Effector memory CD8-positive, alpha-beta T cell (primary cell): Measurements from ENCODE around the gene GHRHR.

Experiments used
- ATAC-seq: fragments of 150-1000 bp; cut with Tn5 transposase; replicated peaks from 2 replicates; pipeline ENCODE4 v1.10.0; 2021; ENCODE audit warnings: mild to moderate bottlenecking, moderate library complexity
- DNase-seq, 3 experiments: peaks; one replicate each; pipeline ENCODE4 v3.0.0; 2021
- H3K27ac Mint-ChIP-seq, 2 donors: one replicate each; pipeline ENCODE4 v1.8.0; 2022; ENCODE audit warnings: mild to moderate bottlenecking in 2 of 2, mixed read lengths in 2 of 2, moderate library complexity in 2 of 2
- H3K27me3 Mint-ChIP-seq, 2 donors: one replicate each; pipeline ENCODE4 v1.8.0; 2022; ENCODE audit warnings: mixed read lengths in 2 of 2
- H3K36me3 Mint-ChIP-seq: one replicate; pipeline ENCODE4 v1.8.0; 2022; ENCODE audit warnings: mild to moderate bottlenecking, moderate library complexity, mixed read lengths; ENCODE audit not compliant: insufficient read depth
- H3K4me1 Mint-ChIP-seq, 2 donors: one replicate each; pipeline ENCODE4 v1.8.0; 2022; ENCODE audit warnings: low read depth in 2 of 2, mixed read lengths in 2 of 2
- H3K4me3 Mint-ChIP-seq, 2 donors: one replicate each; pipeline ENCODE4 v1.8.0; 2022; ENCODE audit warnings: mild to moderate bottlenecking in 2 of 2, mixed read lengths in 2 of 2, moderate library complexity in 2 of 2
- H3K9me3 Mint-ChIP-seq, 2 donors: one replicate each; pipeline ENCODE4 v1.8.0; 2022; ENCODE audit warnings: mixed read lengths in 2 of 2

The GHRHR gene

GRCh38 chr7:30965372-30965771 lies 1.6 kb downstream of the GHRHR start:
- Mint-ChIP-seq H3K9me3 (no peaks in the 10 kb centered on the region), H3K4me3 (no peak overlapping the region), H3K4me1 (no peaks in the 10 kb centered on the region), H3K36me3 (no peaks in the 10 kb centered on the region), H3K27me3 (peaks cover 24 to 34% of the 10 kb centered on the region in 2 donors), H3K27ac (no peak overlapping the region)
- ATAC-seq (no peak), DNase-seq (no peak)

DNA sequence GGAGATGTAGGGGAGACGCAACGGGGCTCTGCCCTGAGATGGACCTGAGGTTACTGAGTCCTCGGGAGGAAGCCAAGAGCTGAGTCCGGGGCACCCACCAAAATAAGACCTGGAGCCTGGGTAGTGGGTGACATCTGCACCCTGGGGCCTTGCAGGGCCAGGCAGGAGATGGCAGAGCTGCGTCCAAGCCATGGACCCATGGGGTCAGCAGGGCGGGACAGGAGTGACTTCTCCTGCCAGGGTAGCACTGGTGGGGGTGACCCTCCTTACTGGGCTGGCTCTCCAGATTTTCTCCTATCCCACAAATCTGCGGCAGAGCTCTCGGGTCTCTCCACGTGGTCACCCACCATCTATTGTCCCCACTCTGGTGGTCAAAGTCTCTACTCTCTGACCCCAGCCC lies 2.1 kb downstream of the GHRHR start:
- no peaks in the 10 kb centered on the region for H3K4me1 Mint-ChIP-seq
- H3K27me3 Mint-ChIP-seq, result peaks cover 24 to 37% of the 10 kb centered on the region in 2 donors
- H3K27ac Mint-ChIP-seq, result no peak overlapping the region
- no peaks in the 10 kb centered on the region for H3K36me3 Mint-ChIP-seq
- ATAC-seq, result no peak
- no peak overlapping the region for H3K4me3 Mint-ChIP-seq
- no peaks in the 10 kb centered on the region for H3K9me3 Mint-ChIP-seq
- DNase-seq, result no peak

GRCh38 chr7:30968294-30968693 lies 4.5 kb downstream of the GHRHR start:
- H3K27me3 Mint-ChIP-seq, result peaks cover 38 to 50% of the 10 kb centered on the region in 2 donors
- no peak overlapping the region for H3K4me3 Mint-ChIP-seq
- H3K36me3 Mint-ChIP-seq, result no peaks in the 10 kb centered on the region
- H3K4me1 Mint-ChIP-seq, result no peaks in the 10 kb centered on the region
- DNase-seq (no peak), ATAC-seq (no peak)
- H3K9me3 Mint-ChIP-seq, result no peaks in the 10 kb centered on the region
- H3K27ac Mint-ChIP-seq, result no peak overlapping the region

- no peak overlapping the region for H3K4me3 Mint-ChIP-seq
- no peak overlapping the region for H3K27ac Mint-ChIP-seq
- DNase-seq (no peak), ATAC-seq (no peak)
- no peaks in the 10 kb centered on the region for H3K4me1 Mint-ChIP-seq
- no peaks in the 10 kb centered on the region for H3K9me3 Mint-ChIP-seq
- H3K27me3 Mint-ChIP-seq, result peaks cover 38 to 47% of the 10 kb centered on the region in 2 donors
- no peaks in the 10 kb centered on the region for H3K36me3 Mint-ChIP-seq
Measured at GRCh38 chr7:30968747-30969603, 5.2 kb downstream of the GHRHR start.

DNA sequence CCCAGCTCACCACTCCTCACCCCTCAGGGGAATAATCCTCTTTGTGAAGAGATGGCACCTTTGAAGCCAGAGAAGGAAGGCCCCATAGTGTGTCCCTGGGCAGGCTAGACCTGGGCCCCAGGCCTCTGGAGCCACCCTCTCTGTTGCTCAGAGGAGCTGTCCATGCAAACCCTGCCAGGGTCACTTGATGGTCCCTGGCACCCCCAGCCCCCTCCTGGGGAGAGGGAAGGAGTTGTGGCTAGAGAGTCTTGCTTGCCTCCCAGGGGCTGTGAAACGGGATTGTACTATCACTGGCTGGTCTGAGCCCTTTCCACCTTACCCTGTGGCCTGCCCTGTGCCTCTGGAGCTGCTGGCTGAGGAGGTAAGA lies 5.8 kb downstream of the GHRHR start:
- ATAC-seq, result no peak
- H3K4me3 Mint-ChIP-seq, result no peak overlapping the region
- no peaks in the 10 kb centered on the region for H3K36me3 Mint-ChIP-seq
- H3K27me3 Mint-ChIP-seq, result peaks cover 38 to 47% of the 10 kb centered on the region in 2 donors
- no peaks in the 10 kb centered on the region for H3K4me1 Mint-ChIP-seq
- H3K9me3 Mint-ChIP-seq, result no peaks in the 10 kb centered on the region
- no peak for DNase-seq
- H3K27ac Mint-ChIP-seq, result no peak overlapping the region

GRCh38 chr7:30970074-30970473 lies 6.3 kb downstream of the GHRHR start:
- H3K36me3 Mint-ChIP-seq, result no peaks in the 10 kb centered on the region
- H3K4me1 Mint-ChIP-seq, result no peaks in the 10 kb centered on the region
- peaks cover 38 to 49% of the 10 kb centered on the region in 2 donors for H3K27me3 Mint-ChIP-seq

GRCh38 chr7:30970594-30971094 lies 6.9 kb downstream of the GHRHR start:
- Mint-ChIP-seq H3K4me1 (no peaks in the 10 kb centered on the region), H3K27ac (no peak overlapping the region), H3K36me3 (no peaks in the 10 kb centered on the region), H3K4me3 (no peak overlapping the region), H3K27me3 (peaks cover 40 to 54% of the 10 kb centered on the region in 2 donors), H3K9me3 (no peaks in the 10 kb centered on the region)
- ATAC-seq (no peak), DNase-seq (no peak)

More at GRCh38 chr7:30970074-30970473, 6.3 kb downstream of the GHRHR start:
- Mint-ChIP-seq H3K27ac (no peak overlapping the region), H3K9me3 (no peaks in the 10 kb centered on the region), H3K4me3 (no peak overlapping the region)
- no peak for DNase-seq
- no peak for ATAC-seq

- DNase-seq (no peak), ATAC-seq (no peak)
- no peak overlapping the region for H3K27ac Mint-ChIP-seq
- H3K27me3 Mint-ChIP-seq, result peaks cover 40 to 56% of the 10 kb centered on the region in 2 donors
- H3K36me3 Mint-ChIP-seq, result no peaks in the 10 kb centered on the region
- H3K4me1 Mint-ChIP-seq, result no peaks in the 10 kb centered on the region
- no peak overlapping the region for H3K4me3 Mint-ChIP-seq
- H3K9me3 Mint-ChIP-seq, result no peaks in the 10 kb centered on the region
Measured at GRCh38 chr7:30971440-30971839, 7.7 kb downstream of the GHRHR start.

DNA sequence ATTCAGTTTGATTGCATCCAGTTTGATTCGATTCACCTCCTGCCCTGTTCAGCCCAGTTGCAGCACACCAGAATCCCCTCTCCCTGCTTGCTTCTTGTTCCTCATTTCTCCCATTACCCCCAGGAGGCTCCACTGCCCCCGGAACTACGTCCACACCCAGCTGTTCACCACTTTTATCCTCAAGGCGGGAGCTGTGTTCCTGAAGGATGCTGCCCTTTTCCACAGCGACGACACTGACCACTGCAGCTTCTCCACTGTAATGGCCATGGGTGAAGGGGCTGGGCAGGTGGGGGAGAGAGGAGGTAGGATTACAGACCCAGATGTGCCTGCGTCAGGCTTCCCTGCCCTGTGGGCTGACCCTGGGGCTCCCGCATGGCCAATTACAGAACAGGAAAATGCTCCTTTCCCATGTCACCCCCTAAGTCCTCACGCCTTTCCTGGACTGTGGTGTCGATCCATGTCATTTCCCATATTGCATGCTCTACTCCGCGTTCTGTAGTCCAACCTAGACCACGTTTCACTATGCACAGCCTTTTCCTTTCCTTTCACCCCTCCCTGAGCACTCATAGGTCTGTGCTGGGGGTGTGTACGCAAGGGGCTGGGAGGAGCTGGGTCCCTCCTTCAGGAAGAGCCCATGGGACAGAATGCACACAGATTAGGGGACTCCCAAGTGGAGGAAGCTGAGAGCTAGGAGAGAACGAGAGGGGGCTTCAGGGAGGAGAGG lies 8.2 kb downstream of the GHRHR start:
- Mint-ChIP-seq H3K27me3 (peaks cover 42 to 57% of the 10 kb centered on the region in 2 donors), H3K9me3 (no peaks in the 10 kb centered on the region), H3K4me1 (no peaks in the 10 kb centered on the region), H3K4me3 (no peak overlapping the region), H3K27ac (no peak overlapping the region), H3K36me3 (no peaks in the 10 kb centered on the region)
- ATAC-seq, result no peak
- no peak for DNase-seq

DNA sequence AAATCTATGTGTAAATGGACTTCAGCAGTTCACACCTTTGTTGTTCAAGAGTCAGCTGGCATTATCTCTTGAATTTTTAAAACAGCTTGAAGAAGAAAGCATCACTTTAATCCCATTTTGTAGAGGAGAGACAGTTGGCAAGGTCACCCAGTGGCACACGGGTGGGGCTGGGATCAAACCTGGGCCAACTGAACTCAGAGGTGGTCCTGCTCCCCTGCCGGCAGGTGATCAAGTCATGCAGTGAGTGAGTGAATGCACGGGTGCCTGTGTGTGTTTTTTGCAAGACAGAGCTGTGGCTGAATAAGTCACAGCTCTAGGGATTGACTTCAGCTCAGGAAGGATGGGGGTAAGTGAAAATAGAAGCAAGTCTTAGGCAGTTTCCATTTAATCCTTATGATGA lies 9.5 kb downstream of the GHRHR start:
- DNase-seq (no peak), ATAC-seq (no peak)
- no peaks in the 10 kb centered on the region for H3K36me3 Mint-ChIP-seq
- no peak overlapping the region for H3K27ac Mint-ChIP-seq
- peaks cover 38 to 70% of the 10 kb centered on the region in 2 donors for H3K27me3 Mint-ChIP-seq
- no peak overlapping the region for H3K4me3 Mint-ChIP-seq
- no peaks in the 10 kb centered on the region for H3K4me1 Mint-ChIP-seq
- no peaks in the 10 kb centered on the region for H3K9me3 Mint-ChIP-seq

- Mint-ChIP-seq H3K36me3 (no peaks in the 10 kb centered on the region), H3K27me3 (peaks cover 39 to 74% of the 10 kb centered on the region in 2 donors), H3K4me3 (no peak overlapping the region), H3K27ac (no peak overlapping the region), H3K4me1 (peaks cover 0 to under 1% of the 10 kb centered on the region in 2 donors), H3K9me3 (no peaks in the 10 kb centered on the region)
- ATAC-seq (no peak), DNase-seq (no peak)
Measured at GRCh38 chr7:30973791-30974604, 10.2 kb downstream of the GHRHR start.

DNA sequence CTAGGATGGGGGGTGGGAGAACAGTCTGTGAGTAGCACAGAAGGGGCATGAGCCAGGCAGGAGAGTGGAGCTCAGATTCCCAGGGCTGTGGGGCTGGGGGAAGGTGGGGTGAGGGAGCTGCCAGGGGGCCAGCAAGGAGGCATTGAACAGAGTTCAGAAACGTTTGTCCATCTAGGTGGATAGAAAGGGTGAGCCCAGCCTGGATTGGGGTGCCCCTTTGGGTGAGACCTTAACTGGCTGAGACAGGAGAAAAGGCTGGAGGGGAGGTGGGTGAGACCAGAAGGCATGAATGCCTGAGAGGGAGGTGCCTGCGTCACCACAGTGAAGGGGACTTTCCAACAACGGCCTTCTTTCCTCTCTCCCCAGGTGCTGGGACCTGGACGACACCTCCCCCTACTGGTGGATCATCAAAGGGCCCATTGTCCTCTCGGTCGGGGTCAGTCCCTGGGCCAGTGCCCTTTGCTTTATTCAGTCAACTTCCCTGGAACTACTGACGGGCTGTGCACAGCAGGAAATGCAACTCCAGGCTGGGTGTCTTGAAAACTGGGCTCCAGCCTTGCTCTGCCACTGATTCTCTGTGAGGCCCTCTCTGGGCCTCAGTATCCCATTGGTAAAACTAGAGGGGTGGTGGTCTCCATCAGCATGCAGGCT lies 11.0 kb downstream of the GHRHR start:
- peaks cover 0 to 3% of the 10 kb centered on the region in 2 donors for H3K4me1 Mint-ChIP-seq
- no peak overlapping the region for H3K4me3 Mint-ChIP-seq
- H3K36me3 Mint-ChIP-seq, result no peaks in the 10 kb centered on the region
- H3K27ac Mint-ChIP-seq, result no peak overlapping the region
- no peak for ATAC-seq
- no peak for DNase-seq
- no peaks in the 10 kb centered on the region for H3K9me3 Mint-ChIP-seq
- H3K27me3 Mint-ChIP-seq, result peaks cover 45 to 81% of the 10 kb centered on the region in 2 donors
